Transverse colon (tissue), 4 donors: Measurements from ENCODE around the gene PML.

Source experiments
- EP300 ChIP-seq: sonication (generic); formaldehyde crosslinking; IDR thresholded peaks from one replicate; pipeline ENCODE4 v1.6.1; 2017; ENCODE audit warnings: antibody characterized with exemption, low read depth
- POLR2A ChIP-seq: fragments of 450-650 bp; IDR thresholded peaks from one replicate; pipeline ENCODE4 v1.6.1; 2016; ENCODE audit warnings: antibody characterized with exemption, mild to moderate bottlenecking, moderate library complexity
- POLR2AphosphoS5 ChIP-seq, 3 donors: sonication (generic); formaldehyde crosslinking; IDR thresholded peaks; one replicate each; pipeline ENCODE4 v1.6.1; 2016; ENCODE audit warnings: antibody characterized with exemption in 3 of 3
- TF ChIP-seq, protein P1 (sequence below), 5 experiments: fragments of 200-600 bp in 3 of 5; fragments of 450-650 bp in 2 of 5; sonication (generic) in 3 of 5; IDR thresholded peaks; 1 replicate in 2 of 5; 2 replicates in 3 of 5; pipeline ENCODE4 v1.5.1; 2016 to 2017; ENCODE audit warnings: antibody characterized with exemption in 5 of 5, inconsistent platforms in 3 of 5, mild to moderate bottlenecking in 2 of 5, moderate library complexity in 1 of 5

DNA sequence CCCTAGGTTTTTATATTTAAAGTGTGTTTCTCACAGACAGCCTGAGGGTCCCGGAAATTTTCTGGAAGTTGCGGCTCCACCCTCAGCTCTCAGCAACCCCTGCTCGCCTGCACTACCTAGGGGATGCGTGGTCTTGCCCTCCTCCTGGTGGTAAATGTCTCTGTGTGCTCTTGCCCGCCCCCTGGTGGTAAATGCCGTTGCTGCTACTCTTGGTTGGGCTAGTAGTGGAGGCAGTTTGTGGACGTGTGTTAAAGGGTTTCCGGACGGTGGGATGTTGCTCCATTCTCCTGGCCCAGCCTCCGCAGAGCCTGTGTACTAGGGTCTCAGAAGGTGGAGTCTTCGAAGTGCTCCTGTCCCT lies 29.8 kb upstream of the PML start:
- TF ChIP-seq, protein P1, sequence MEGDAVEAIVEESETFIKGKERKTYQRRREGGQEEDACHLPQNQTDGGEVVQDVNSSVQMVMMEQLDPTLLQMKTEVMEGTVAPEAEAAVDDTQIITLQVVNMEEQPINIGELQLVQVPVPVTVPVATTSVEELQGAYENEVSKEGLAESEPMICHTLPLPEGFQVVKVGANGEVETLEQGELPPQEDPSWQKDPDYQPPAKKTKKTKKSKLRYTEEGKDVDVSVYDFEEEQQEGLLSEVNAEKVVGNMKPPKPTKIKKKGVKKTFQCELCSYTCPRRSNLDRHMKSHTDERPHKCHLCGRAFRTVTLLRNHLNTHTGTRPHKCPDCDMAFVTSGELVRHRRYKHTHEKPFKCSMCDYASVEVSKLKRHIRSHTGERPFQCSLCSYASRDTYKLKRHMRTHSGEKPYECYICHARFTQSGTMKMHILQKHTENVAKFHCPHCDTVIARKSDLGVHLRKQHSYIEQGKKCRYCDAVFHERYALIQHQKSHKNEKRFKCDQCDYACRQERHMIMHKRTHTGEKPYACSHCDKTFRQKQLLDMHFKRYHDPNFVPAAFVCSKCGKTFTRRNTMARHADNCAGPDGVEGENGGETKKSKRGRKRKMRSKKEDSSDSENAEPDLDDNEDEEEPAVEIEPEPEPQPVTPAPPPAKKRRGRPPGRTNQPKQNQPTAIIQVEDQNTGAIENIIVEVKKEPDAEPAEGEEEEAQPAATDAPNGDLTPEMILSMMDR (IDR thresholded peaks at IDR 0.05), result peak; percentile 88 to 95 (median 93)
- TF ChIP-seq POLR2A, result no peak
- TF ChIP-seq EP300, result no peak
- TF ChIP-seq POLR2AphosphoS5 (IDR thresholded peaks at IDR 0.05), result no peak
